Keratinocyte (primary cell): ENCODE data around the gene PARD6B.
"Not testable (repeated sequence)": the region's sequence is repeated elsewhere in the genome, so short reads cannot be mapped to it uniquely, and the experiment has no call there.

Source experiments
- CTCF ChIP-seq, 3 experiments: IDR thresholded peaks in 1 of 3; conservative IDR thresholded peaks in 1 of 3; optimal IDR thresholded peaks in 1 of 3; 2 replicates in 2 of 3; 3 replicates in 1 of 3; pipeline versions ENCODE3 to v1.5.1; 2011; ENCODE audit warnings: low read length in 3 of 3, mild to moderate bottlenecking in 3 of 3, moderate library complexity in 2 of 3, control low read depth in 1 of 3, inconsistent platforms in 1 of 3; ENCODE audit not compliant: insufficient read depth in 2 of 3; ENCODE audit errors: extremely low read depth in 1 of 3
- EZH2 ChIP-seq: IDR thresholded peaks from one replicate; pipeline ENCODE4 v1.6.1; 2012; ENCODE audit warnings: inconsistent platforms, mild to moderate bottlenecking, low read length, moderate library complexity

GRCh38 chr20:50768991-50769390 lies 37.6 kb downstream of the PARD6B start:
- not testable (repeated sequence) for TF ChIP-seq CTCF (optimal IDR thresholded peaks at IDR 0.05 in 1 of 3, IDR thresholded peaks at IDR 0.05 in 1 of 3, conservative IDR thresholded peaks at IDR 0.05 in 1 of 3; ENCODE audit: extremely low read depth in 1 of 3, insufficient read depth in 2 of 3, low read length in 3 of 3); EZH2
